Activated CD8-positive, alpha-beta memory T cell treated with anti-CD3 and anti-CD28 coated beads, Interleukin-2, amount 50 U/mL, for 48 hours (primary cell): ENCODE measurements around the gene AP4B1.
"Not testable (repeated sequence)": the region's sequence is repeated elsewhere in the genome, so short reads cannot be mapped to it uniquely, and the experiment has no call there.

Experiments
- DNase-seq: peaks from one replicate; pipeline ENCODE4 v3.0.0-alpha.2; 2020

The AP4B1 gene

GRCh38 chr1:113904674-113905434 is at the start of gene AP4B1, which contains the start of gene DCLRE1B:
TSS of gene AP4B1 (minus strand) at chr1:113904799. CDS start at chr1:113904717, 82 bp downstream.
TSS of gene DCLRE1B (plus strand) at chr1:113905326. CDS start at chr1:113905587, 261 bp downstream.
- peak; percentile 97 for DNase-seq

DNA sequence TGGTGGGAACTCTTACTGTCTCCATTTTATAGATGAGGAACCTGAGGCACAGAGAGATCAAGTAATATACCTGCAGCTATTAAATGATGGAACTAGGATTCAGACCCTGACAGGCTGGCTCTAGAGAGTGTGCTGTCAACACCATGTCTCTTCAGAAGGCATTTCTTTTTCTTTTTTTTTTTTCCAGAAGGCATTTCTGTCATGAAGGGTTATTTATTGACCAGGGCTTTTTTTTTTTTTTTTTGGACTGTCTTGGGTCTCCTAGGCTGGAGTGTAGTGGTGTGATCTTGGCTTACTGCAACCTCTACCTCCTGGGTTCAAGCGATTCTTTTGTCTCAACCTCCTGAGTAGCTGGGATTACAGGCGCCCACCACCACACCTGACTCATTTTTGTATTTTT is 47.1 kb upstream of the AP4B1 start:
- no peak for DNase-seq

- no peak for DNase-seq
Observed at GRCh38 chr1:113950908-113951307, 46.3 kb upstream of the AP4B1 start.

DNA sequence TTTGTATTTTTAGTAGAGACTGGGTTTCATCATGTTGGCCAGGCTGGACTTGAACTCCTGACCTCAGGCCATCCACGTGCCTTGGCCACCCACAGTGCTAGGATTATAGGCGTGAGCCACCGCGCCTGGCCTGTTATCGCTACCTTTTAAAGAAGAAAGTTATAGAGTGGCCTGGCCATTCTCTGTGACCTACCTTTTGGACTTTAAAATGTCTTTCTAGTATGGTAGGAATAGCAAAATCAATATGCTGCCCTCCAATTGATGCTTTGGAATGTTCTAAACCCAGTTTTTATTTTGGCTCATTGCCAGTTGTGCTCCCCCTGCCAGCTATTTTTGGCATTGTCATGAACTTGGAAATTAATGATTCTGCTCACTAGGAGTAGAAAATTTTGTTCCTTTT is 44.4 kb upstream of the AP4B1 start:
- no peak for DNase-seq

GRCh38 chr1:113948151-113948550 is 43.6 kb upstream of the AP4B1 start:
- DNase-seq, result not testable (repeated sequence)

DNA sequence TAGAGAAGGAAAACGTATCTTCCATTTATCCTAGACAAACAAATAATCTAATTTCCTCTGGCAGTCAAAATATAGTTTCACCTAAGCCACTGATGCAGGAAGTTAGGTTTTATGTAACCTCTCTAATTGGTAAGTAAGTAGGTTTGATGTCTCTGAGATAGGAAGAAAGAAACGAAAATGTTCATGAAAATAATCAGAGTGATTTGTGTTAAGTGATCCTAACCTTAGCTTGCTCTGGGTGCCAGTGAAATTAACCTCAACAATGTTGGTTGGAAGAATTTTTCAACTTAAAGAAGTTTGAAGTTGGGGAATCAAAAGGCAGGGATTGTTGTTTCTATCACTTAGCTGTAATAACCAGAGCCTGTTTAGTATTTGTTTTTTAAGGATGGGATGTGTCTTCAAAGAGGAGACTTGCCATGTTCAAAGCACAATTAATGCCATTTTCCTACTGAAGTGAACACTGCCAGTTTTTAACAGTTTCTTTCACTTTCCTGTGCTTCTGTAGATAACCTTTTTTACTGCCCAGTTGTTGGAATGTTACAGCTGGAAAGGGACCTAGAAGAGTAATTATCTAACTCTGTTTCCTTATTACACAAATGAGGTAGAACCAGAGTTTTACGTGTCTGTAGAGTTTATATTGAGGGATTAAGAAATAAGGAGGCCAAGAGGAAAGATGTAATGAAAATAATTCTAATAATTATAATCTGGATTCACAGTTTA is 42.9 kb upstream of the AP4B1 start:
- no peak for DNase-seq

GRCh38 chr1:113946678-113947387 is 42.2 kb upstream of the AP4B1 start:
- DNase-seq, result no peak

DNA sequence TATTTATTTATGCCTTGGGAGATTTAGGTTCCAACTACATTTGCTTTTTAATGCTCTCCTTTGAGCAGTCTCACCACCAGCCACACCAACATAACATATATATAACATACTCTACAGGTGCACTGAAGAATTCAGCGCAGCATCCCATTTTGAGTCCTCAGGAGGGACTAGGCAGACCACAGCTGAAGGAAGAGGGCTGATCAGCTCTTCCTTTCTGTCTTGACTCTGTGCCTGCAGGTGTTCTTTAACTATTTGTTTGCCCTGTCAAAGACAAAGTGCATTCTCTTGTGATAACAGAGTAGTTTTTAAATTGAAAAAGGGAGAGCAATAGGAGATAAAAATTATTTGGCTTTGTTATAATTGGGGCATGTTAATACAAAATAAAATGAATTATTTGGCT is 41.5 kb upstream of the AP4B1 start:
- DNase-seq, result no peak

DNA sequence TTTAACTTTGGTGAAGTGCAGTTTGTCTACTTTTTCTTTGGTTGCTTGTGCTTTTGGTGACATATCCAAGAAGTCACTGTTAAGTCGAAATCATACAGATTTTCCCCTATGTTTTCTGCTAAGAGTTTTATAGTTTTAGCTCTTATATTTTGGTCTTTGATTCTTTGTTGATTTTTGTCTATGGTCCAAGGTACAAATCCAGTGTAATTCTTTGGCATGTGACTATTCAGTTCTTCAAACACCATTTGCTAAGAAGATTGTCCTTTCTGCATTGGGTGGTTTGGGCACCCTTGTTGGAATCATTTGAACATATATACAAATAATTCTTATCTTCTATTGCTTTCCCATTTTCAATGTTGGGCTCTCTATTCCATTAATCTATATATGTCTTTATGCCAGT is 40.7 kb upstream of the AP4B1 start:
- DNase-seq, result no peak

DNA sequence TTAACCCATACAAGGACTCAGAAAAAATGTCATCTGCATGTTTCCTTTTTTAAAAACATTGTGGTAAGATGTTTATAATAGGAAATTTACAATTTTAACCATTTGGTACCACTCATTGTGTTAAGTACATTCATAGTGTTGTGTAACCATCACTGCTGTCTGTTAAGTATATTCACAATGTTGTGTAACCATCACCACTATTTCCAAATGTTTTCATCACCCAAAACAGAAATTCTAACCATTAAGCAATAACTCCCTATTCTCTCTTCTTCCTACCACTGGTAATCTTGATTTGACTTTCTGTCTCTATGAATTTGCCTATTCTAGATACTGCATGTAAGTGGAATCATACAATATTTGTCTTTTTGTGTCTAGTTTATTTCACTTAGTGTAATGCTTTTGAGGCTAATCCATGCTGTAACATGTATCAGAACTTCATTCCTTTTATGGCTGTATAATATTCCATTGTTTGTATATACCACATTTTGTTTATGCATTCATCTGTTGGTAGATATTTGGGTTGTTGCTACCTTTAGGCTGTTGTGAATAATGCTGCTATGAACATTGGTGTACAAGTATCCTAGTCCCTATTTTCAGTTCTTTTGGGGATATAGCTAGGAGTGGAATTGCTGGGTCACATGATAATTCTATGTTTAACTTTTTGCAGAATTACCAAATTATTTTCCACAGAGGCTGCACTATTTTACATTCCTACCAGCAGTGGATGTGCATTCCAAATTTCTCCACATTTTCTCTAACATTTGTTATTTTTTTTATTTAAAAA is 38.6 kb upstream of the AP4B1 start:
- DNase-seq, result no peak

DNA sequence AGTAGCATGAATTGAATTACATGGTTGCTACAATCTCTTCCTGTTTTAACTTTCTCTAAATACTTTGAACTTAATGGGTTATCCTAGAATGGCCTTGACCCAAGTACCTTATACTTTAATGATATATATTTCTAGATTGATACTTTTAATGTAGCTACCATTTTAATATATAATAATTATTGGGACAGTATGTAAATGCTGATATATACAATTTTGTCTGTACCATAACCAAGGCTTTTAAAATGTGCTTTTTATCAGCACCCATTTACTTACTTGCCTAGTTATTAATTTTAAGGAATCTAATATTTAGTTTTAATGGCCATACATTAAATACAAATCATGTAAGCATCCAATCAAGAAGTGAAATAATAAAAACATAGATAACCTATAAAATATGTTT is 37.9 kb upstream of the AP4B1 start:
- no peak for DNase-seq

GRCh38 chr1:113941245-113941559 is 36.6 kb upstream of the AP4B1 start:
- DNase-seq, result no peak

DNA sequence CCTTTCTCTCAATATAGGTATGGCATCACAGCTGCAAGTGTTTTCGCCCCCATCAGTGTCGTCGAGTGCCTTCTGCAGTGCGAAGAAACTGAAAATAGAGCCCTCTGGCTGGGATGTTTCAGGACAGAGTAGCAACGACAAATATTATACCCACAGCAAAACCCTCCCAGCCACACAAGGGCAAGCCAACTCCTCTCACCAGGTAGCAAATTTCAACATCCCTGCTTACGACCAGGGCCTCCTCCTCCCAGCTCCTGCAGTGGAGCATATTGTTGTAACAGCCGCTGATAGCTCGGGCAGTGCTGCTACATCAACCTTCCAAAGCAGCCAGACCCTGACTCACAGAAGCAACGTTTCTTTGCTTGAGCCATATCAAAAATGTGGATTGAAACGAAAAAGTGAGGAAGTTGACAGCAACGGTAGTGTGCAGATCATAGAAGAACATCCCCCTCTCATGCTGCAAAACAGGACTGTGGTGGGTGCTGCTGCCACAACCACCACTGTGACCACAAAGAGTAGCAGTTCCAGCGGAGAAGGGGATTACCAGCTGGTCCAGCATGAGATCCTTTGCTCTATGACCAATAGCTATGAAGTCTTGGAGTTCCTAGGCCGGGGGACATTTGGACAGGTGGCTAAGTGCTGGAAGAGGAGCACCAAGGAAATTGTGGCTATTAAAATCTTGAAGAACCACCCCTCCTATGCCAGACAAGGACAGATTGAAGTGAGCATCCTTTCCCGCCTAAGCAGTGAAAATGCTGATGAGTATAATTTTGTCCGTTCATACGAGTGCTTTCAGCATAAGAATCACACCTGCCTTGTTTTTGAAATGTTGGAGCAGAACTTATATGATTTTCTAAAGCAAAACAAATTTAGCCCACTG is 36.0 kb upstream of the AP4B1 start:
- peak; percentile 77 for DNase-seq

- no peak for DNase-seq
Observed at GRCh38 chr1:113938192-113938591, 33.6 kb upstream of the AP4B1 start.

DNA sequence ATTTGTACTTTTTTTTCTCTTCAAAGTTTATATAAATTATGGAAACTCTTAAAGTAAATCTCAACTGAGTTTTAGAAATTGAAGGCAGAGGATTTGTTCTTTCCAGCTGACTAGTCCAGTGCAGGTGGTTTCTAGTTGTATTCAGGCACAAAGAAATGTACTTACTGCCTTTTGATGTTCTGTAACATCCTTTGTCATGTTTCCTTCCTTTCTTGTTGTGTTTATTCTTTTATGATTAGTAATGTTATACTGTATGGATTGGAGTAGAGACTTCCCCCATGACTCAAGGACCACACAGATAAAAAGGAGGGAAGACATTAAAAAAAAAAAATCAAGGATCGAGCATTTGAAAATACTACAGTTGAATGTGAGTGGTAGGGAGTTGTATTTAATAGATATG is 32.5 kb upstream of the AP4B1 start:
- DNase-seq, result no peak

DNA sequence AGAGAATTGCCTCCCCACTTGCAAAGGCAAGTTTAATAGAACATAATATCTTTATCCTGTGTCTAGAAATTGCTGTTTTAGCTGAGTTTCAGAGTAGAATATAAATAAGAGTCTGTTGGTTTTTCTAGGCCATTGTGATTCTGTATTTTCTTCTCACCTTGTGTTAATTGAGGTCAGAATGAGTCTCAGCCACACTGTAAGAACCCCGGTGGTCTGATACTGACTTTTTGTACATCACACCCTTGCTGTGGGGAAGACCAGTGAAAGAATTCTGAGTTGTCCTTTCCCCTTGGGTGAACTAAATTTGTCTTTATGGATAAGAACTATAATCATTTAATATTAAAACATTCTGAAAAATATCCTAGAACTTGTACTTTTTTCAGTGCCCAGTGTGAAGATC is 31.4 kb upstream of the AP4B1 start:
- no peak for DNase-seq

- DNase-seq, result no peak
Observed at GRCh38 chr1:113935176-113935575, 30.6 kb upstream of the AP4B1 start.

DNA sequence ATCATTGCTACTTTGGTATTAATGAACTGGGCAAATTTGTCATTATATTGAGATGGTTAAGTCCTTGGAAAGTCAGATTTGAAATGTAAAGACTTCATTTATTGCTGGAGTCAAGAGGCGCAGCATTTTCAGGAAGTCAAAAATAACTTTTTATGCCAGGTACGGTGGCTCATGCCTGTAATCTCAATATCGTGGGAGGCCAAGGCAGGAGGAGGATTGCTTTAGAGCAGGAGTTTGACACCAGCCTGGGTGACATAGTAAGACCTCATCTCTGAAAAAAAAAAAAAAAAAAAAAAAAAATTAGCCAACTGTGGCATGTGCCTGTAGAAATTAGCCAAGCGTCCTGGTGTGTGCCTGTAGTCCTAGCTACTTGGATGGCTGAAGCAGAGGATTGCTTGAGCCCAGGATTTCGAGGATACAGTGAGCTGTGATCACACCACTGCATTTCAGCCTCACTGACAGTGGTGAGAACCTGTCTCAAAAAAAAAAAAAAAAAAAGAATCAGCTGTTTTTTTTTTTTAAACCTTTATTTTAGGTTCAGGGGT is 30.0 kb upstream of the AP4B1 start:
- no peak for DNase-seq

DNA sequence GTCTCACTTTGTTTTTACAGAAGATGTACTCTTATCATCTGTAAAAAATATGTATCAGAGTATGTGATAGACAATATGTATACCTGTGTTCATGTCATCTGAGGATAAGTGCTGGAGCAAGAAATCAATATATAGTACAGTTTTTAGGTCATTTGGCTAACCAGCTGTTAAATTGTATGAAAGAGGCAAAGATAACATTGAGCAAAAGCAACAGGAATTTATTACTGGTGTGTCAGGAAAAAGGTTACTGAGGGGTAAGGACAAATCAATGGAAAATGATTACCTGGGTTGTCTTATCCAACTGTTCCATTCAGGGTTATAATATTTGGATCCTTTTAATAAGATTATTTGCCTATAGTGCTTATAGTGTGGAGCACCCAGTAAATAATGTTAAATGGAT is 29.4 kb upstream of the AP4B1 start:
- DNase-seq, result no peak

GRCh38 chr1:113931451-113931851 is 26.9 kb upstream of the AP4B1 start:
- DNase-seq, result no peak

DNA sequence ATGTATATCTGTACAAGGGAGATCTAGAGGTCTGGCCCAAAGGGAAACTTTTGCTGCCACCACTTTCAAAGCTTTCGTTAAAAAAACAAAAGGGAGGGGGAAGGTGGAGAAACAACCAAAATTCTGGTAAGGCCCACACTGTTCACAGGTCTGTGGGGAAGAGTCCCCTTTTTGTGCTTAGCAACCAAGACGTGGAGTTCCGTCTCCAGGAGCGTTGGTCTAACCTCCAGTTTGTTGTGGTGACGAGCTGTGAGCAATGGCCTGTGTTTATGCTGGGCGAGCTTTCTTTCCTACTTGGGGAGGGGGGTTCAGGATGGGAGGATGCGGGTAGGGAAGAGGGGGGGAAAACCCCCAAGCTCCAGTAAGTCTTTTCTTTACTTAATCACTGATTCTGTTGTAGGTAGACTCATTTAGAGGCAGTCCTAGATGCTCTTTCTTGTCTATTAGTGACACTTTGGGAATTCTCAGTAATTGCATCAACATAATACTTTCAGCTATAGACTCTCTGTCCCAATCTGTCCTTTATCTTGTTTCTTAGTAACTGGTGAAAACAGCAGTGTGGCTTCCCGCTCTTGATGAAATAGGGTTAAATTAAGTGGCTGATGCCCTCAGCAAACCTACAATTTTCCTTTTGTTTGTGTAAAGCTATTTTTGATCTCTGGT is 26.0 kb upstream of the AP4B1 start:
- DNase-seq, result peak; percentile 77
